GM12878 (cell line): ENCODE results near the gene YY1. TPM values are rescaled to one million over a fixed set of nuclear protein-coding genes. Genes with fewer than 3 reads are reported as not detected.
A peak's percentile ranks its signal among the peaks of the same experiment; 100 is the strongest.

Source experiments
- ASH2L ChIP-seq: fragments of 300-600, 200-600 bp; sonication (generic); IDR thresholded peaks from 2 replicates; pipeline ENCODE4 v1.6.1; 2017; ENCODE audit warnings: low read depth, mild to moderate bottlenecking, borderline replicate concordance
- CBX3 ChIP-seq: fragments of 200-600 bp; sonication (generic); IDR thresholded peaks from 2 replicates; pipeline ENCODE4 v1.6.1; 2016; ENCODE audit warnings: low read depth, borderline replicate concordance
- CHD4 ChIP-seq: fragments of 200-600 bp; sonication (generic); IDR thresholded peaks from 2 replicates; pipeline ENCODE4 v1.6.1; 2016; ENCODE audit warnings: mild to moderate bottlenecking
- DPF2 ChIP-seq: fragments of 450-650 bp; IDR thresholded peaks from 2 replicates; pipeline ENCODE4 v1.6.1; 2017; ENCODE audit warnings: mild to moderate bottlenecking
- EED ChIP-seq: sonication (generic); IDR thresholded peaks from 2 replicates; pipeline ENCODE4 v1.6.1; 2016; ENCODE audit warnings: antibody characterized with exemption, low read depth
- FOXK2 ChIP-seq: fragments of 450-650 bp; IDR thresholded peaks from 2 replicates; pipeline ENCODE4 v1.6.1; 2017; ENCODE audit warnings: mild to moderate bottlenecking, moderate library complexity
- HDAC2 ChIP-seq: fragments of 200-600 bp; sonication (generic); IDR thresholded peaks from 2 replicates; pipeline ENCODE4 v1.6.1; 2017
- HDGF ChIP-seq: fragments of 450-650 bp; IDR thresholded peaks from 2 replicates; pipeline ENCODE4 v1.6.1; 2016; ENCODE audit warnings: antibody characterized with exemption
- IRF3 ChIP-seq: fragments of 450-650 bp; IDR thresholded peaks from 2 replicates; pipeline ENCODE4 v1.6.1; 2014; ENCODE audit warnings: mild to moderate bottlenecking
- KDM1A ChIP-seq: fragments of 200-600 bp; sonication (generic); IDR thresholded peaks from 2 replicates; pipeline ENCODE4 v1.6.1; 2016; ENCODE audit warnings: borderline replicate concordance
- MLLT1 ChIP-seq: fragments of 450-650 bp; IDR thresholded peaks from 2 replicates; pipeline ENCODE4 v1.6.1; 2016; ENCODE audit warnings: mild to moderate bottlenecking
- MTA2 ChIP-seq: fragments of 450-650 bp; IDR thresholded peaks from 2 replicates; pipeline ENCODE4 v1.6.1; 2016; ENCODE audit warnings: low read depth, mild to moderate bottlenecking, moderate library complexity
- MYB ChIP-seq: fragments of 150-350 bp; IDR thresholded peaks from 2 replicates; pipeline ENCODE4 v1.6.1; 2014; ENCODE audit warnings: mild to moderate bottlenecking, low read depth, low read length, borderline replicate concordance
- NFXL1 ChIP-seq: fragments of 450-650 bp; IDR thresholded peaks from 2 replicates; pipeline ENCODE4 v1.6.1; 2017; ENCODE audit warnings: antibody characterized with exemption, mild to moderate bottlenecking, borderline replicate concordance
- NFYA ChIP-seq: IDR thresholded peaks from 2 replicates; pipeline ENCODE4 v1.6.1; 2011; ENCODE audit warnings: low read depth, mild to moderate bottlenecking, low read length, improper control_type of control experiment, borderline replicate concordance
- NFYB ChIP-seq: IDR thresholded peaks from 2 replicates; pipeline ENCODE4 v1.6.1; 2011; ENCODE audit warnings: low read depth, mild to moderate bottlenecking, low read length, improper control_type of control experiment, moderate library complexity; ENCODE audit not compliant: insufficient read depth
- NRF1 ChIP-seq: conservative IDR thresholded peaks from 2 replicates; pipeline ENCODE4 v1.6.1; 2011; ENCODE audit warnings: mild to moderate bottlenecking, low read depth, low read length, improper control_type of control experiment
- RCOR1 ChIP-seq: conservative IDR thresholded peaks from 2 replicates; pipeline ENCODE4 v1.6.1; 2012; ENCODE audit warnings: low read depth, low read length, improper control_type of control experiment
- REST ChIP-seq: IDR thresholded peaks from 2 replicates; pipeline ENCODE4 v1.6.1; 2012; ENCODE audit warnings: mild to moderate bottlenecking, low read depth, low read length
- RFX5 ChIP-seq: IDR thresholded peaks from 2 replicates; pipeline ENCODE4 v1.6.1; 2011; ENCODE audit warnings: low read depth, low read length, improper control_type of control experiment
- SMAD1 ChIP-seq: fragments of 450-650 bp; IDR thresholded peaks from 2 replicates; pipeline ENCODE4 v1.6.1; 2018; ENCODE audit warnings: mild to moderate bottlenecking, low read depth; ENCODE audit not compliant: partially characterized antibody
- SUZ12 ChIP-seq: fragments of 200-600 bp; sonication (generic); IDR thresholded peaks from one replicate; pipeline ENCODE4 v1.6.1; 2018; ENCODE audit warnings: antibody characterized with exemption, mild to moderate bottlenecking; ENCODE audit not compliant: unreplicated experiment
- TBL1XR1 ChIP-seq: IDR thresholded peaks from 2 replicates; pipeline ENCODE4 v1.6.1; 2012; ENCODE audit warnings: low read depth, low read length, improper control_type of control experiment
- ZSCAN29 ChIP-seq: fragments of 450-650 bp; IDR thresholded peaks from 2 replicates; pipeline ENCODE4 v1.6.1; 2017; ENCODE audit warnings: mild to moderate bottlenecking, moderate library complexity
- polyA plus RNA-seq, 11 experiments: library from polyadenylated mRNA; depleted of rRNA in 4 of 11; unstranded in 6 of 11; stranded (reverse) in 5 of 11; fragments of >200 nt; fragmentation: Nextera tagmentation in 4 of 11; fragmentation: Illumina TruSeq in 1 of 11; extraction: Ambion mirVana in 4 of 11; extraction: Trizol in 1 of 11; gene quantifications; 1 replicate in 1 of 11; 2 replicates in 10 of 11; pipeline versions ENCODE4 v1.2.1 to v1.2.3, GENCODE V29; 2011 to 2016; ENCODE audit warnings: inconsistent platforms in 2 of 11, missing spikeins in 2 of 11, low read depth in 1 of 11
- total RNA-seq, 4 experiments: library from RNA; depleted of rRNA in 3 of 4; stranded (reverse); fragments of >200 nt in 3 of 4; fragmentation: Illumina TruSeq in 1 of 4; extraction: Trizol in 1 of 4; gene quantifications; 2 replicates each; pipeline versions ENCODE4 v1.2.1 to v1.2.3, GENCODE V29; 2013 to 2021
- TF ChIP-seq, protein P1 (sequence below): fragments of 450-650 bp; IDR thresholded peaks from 2 replicates; pipeline ENCODE4 v1.6.1; 2016; ENCODE audit warnings: mild to moderate bottlenecking

The YY1 gene
- total and polyA plus RNA-seq, 10 of the 15 experiments (the other 5 are each of a cell fraction or from before 2014, with no cell fraction given), result 23.7 to 74.0 (median 39.9) TPM

- no peak for TF ChIP-seq EED
- TF ChIP-seq HDGF, result peak; percentile 75; the same call in 1 of the 2 replicates
- TF ChIP-seq CBX3, result no peak
- TF ChIP-seq, protein P1, sequence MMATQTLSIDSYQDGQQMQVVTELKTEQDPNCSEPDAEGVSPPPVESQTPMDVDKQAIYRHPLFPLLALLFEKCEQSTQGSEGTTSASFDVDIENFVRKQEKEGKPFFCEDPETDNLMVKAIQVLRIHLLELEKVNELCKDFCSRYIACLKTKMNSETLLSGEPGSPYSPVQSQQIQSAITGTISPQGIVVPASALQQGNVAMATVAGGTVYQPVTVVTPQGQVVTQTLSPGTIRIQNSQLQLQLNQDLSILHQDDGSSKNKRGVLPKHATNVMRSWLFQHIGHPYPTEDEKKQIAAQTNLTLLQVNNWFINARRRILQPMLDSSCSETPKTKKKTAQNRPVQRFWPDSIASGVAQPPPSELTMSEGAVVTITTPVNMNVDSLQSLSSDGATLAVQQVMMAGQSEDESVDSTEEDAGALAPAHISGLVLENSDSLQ, result peak; percentile 84; the same call in 1 of the 2 replicates
- TF ChIP-seq TBL1XR1, result peak; percentile 72; the same call in 1 of the 2 replicates
- no peak for TF ChIP-seq ASH2L
- TF ChIP-seq FOXK2, result no peak
- TF ChIP-seq MTA2, result peak; percentile 25; the same call in 1 of the 2 replicates
- no peak for TF ChIP-seq CHD4
- TF ChIP-seq NFYA, result no peak
- TF ChIP-seq MLLT1, result 0 out of 2 replicates have a peak, but pooled peaks have one; percentile 15
- no peak for TF ChIP-seq HDAC2
- no peak for TF ChIP-seq SUZ12
- TF ChIP-seq REST, result no peak
- no peak for TF ChIP-seq MYB
- TF ChIP-seq DPF2, result 0 out of 2 replicates have a peak, but pooled peaks have one; percentile 53
- no peak for TF ChIP-seq ZSCAN29
- TF ChIP-seq KDM1A, result no peak
- TF ChIP-seq NRF1, result no peak
- no peak for TF ChIP-seq SMAD1
- peak; percentile 85 for TF ChIP-seq NFYB
- no peak for TF ChIP-seq RCOR1
- TF ChIP-seq NFXL1, result no peak
- peak; percentile 50; the same call in 1 of the 2 replicates for TF ChIP-seq IRF3
- TF ChIP-seq RFX5, result peak; percentile 67; the same call in 1 of the 2 replicates
Observed at GRCh38 chr14:100192672-100193416, 46.1 kb upstream of the YY1 start (continued).
